Measurements from ENCODE around the gene FLOT2. TPM values are rescaled to one million over a fixed set of nuclear protein-coding genes. Genes with fewer than 3 reads are reported as not detected.

Gene FLOT2
- total and polyA plus RNA-seq, 2 of the 8 experiments (the other 6 are each of a cell fraction or from before 2014, with no cell fraction given): 116 to 189 TPM

DNA sequence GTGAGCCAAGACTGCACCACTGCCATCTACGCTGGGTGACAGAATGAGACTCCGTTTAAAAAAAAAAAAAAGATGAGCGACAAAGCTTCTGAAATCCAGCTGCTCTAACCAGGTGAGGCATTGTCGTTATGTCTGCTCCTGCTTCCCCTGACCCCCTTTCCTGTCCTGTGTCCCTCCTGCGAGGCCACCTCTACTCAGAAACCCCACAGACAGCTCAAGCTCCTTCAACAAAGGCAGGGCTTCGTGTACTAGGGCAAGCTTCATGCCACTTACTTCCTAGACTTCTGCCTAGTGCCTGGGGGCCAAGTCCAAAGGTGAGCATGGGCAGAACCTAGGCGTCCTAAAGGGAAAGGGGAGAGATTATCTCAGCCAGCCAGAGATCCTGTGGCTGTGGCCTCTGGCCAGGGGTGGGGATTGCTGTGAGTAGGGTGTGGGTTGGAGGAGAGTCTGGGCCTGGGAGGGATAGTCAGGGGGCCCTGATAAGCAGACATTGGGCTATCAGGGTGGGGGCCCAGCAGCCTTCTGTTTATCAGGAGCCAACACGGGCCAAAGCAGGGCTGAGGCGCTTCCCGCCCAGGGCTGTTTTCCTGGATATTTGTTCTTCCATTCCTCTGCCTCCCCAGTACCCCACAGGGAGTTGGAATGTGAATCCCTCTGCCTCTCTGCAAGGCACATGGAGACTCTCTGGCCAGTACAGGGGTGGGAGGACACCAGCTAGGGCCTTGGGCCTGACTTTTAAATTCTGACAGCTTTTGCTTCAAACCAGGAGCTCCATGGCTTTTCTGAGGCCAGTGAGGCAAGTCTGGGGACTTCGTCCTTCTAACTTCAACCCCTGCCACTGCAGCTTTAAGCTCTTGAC is 32.3 kb downstream of the FLOT2 start:
- Histone ChIP-seq H3K36me3 (ENCODE audit: control insufficient read depth in 2 of 4, insufficient read depth in 4 of 4, low read length in 3 of 4) (peaks cover 5 to 6% (median 6%) of the 10 kb centered on the region in 4 experiments; a peak in 7 of 8 replicates), H3K56ac (replicated peaks; ENCODE audit: insufficient read length, low read depth, low read length) (no peak overlapping the region), H4K20me1 (replicated peaks in 1 of 2; ENCODE audit: control insufficient read depth in 1 of 2, insufficient read depth in 2 of 2, low read length in 2 of 2) (peaks cover 1 to 3% of the 10 kb centered on the region in 2 experiments), H2AK5ac (ENCODE audit: low read depth, low read length) (no peak overlapping the region; the same call in 1 of the 2 replicates), H4K91ac (replicated peaks; ENCODE audit: insufficient read length, low read length) (no peak overlapping the region), H4K8ac (ENCODE audit: extremely low read depth, insufficient read depth, low read length) (no peak overlapping the region; the same call in 1 of the 2 replicates), H3K23me2 (ENCODE audit: low read depth, low read length) (no peaks in the 10 kb centered on the region), H3K79me2 (ENCODE audit: control insufficient read depth in 1 of 2, insufficient read depth in 2 of 2, low read length in 2 of 2) (no peaks in the 10 kb centered on the region), H3K23ac (ENCODE audit: insufficient read length) (no peak overlapping the region), H4K5ac (ENCODE audit: insufficient read length, low read depth, low read length) (no peak overlapping the region), H3K27ac (ENCODE audit: low read depth, low read length) (no peak overlapping the region), H2BK120ac (replicated peaks; ENCODE audit: low read depth, low read length) (no peak overlapping the region), H2BK15ac (ENCODE audit: low read length) (peak overlapping the region; percentile 53; the same call in 1 of the 2 replicates), H2BK20ac (ENCODE audit: low read length) (no peak overlapping the region), H3K9me3 (ENCODE audit: insufficient read depth in 2 of 2, low read depth in 1 of 2, low read length in 1 of 2) (no peaks in the 10 kb centered on the region), H3K4ac (replicated peaks; ENCODE audit: insufficient read length, low read depth, low read length) (no peak overlapping the region), H3K9ac (replicated peaks in 1 of 4; ENCODE audit: extremely low read depth in 1 of 4, low read depth in 3 of 4, low read length in 3 of 4) (peak overlapping the region in 1 of 4 experiments; percentile 2; a peak in 1 of 7 replicates), H3K18ac (ENCODE audit: extremely low read depth, low read length) (no peak overlapping the region), H3K27me3 (replicated peaks in 1 of 4; ENCODE audit: control insufficient read depth in 3 of 4, extremely low read depth in 1 of 4, insufficient read depth in 3 of 4, low read length in 3 of 4) (no peaks in the 10 kb centered on the region; a peak in 1 of 7 replicates), H2BK5ac (ENCODE audit: low read depth, low read length) (peak overlapping the region; percentile 49; the same call in 1 of the 2 replicates), H2BK12ac (ENCODE audit: low read depth, low read length) (0 out of 2 replicates have a peak overlapping the region, but pooled peaks have one; percentile 5), H3K4me3 (ENCODE audit: extremely low read depth in 1 of 4, insufficient read depth in 2 of 4, low read depth in 3 of 4, low read length in 4 of 4) (no peak overlapping the region), H2AFZ (ENCODE audit: low read length) (no peak overlapping the region), H3K79me1 (ENCODE audit: low read depth, low read length) (no peaks in the 10 kb centered on the region), H3K4me2 (ENCODE audit: insufficient read depth in 1 of 2, low read depth in 2 of 2, low read length in 2 of 2) (no peak overlapping the region), H3K14ac (ENCODE audit: insufficient read length) (no peak overlapping the region), H3K4me1 (replicated peaks in 1 of 4; ENCODE audit: control insufficient read depth in 3 of 4, insufficient read depth in 4 of 4, low read length in 3 of 4) (peaks cover 0 to 6% (median 0%) of the 10 kb centered on the region in 4 experiments; a peak in 2 of 7 replicates)
- FAIRE-seq (no peak), DNase-seq (ENCODE audit: low read depth in 1 of 2, low spot score in 2 of 2) (no peak)
- WGBS, 2 experiments (ENCODE audit: extremely low coverage in 1 of 2, insufficient coverage in 1 of 2, insufficient read length in 1 of 2, insufficient replicate concordance in 2 of 2, low coverage in 1 of 2, low lambda C conversion rate in 2 of 2, missing lambda C conversion rate in 1 of 2): 87% methylated on average over 11 of the region's 11 CpGs; no CpG with 5 or more reads in 1 of the 2 experiments
- TF ChIP-seq GABPA (IDR thresholded peaks at IDR 0.05; ENCODE audit: borderline replicate concordance, insufficient read depth, low read length) (no peak), SIN3A (conservative IDR thresholded peaks at IDR 0.05 in 1 of 2, IDR thresholded peaks at IDR 0.05 in 1 of 2; ENCODE audit: low read depth in 1 of 2, low read length in 2 of 2) (no peak), CREB1 (IDR thresholded peaks at IDR 0.05) (no peak), RAD21 (IDR thresholded peaks at IDR 0.05 in 1 of 2, conservative IDR thresholded peaks at IDR 0.05 in 1 of 2; ENCODE audit: low read depth in 2 of 2, low read length in 2 of 2) (no peak), ASH2L (IDR thresholded peaks at IDR 0.05; ENCODE audit: low read length) (no peak), HDAC2 (IDR thresholded peaks at IDR 0.05; ENCODE audit: borderline replicate concordance in 1 of 2, low read depth in 2 of 2, low read length in 2 of 2) (no peak), SRF (IDR thresholded peaks at IDR 0.05; ENCODE audit: low read depth, low read length) (no peak)
- CTCF ChIA-PET (ENCODE audit: partially characterized antibody): interaction anchor here (0.6 to 4.2 kb wide), 7 partner anchors 9 to 295 kb away, joined by 3 to 15 read pairs (median 4); no protein-coding TSS in a partner anchor
- POLR2A ChIA-PET (ENCODE audit: partially characterized antibody): interaction anchor here (0.7 to 1.1 kb wide), 7 partner anchors 13 to 144 kb away, joined by 3 to 5 read pairs (median 3); no protein-coding TSS in a partner anchor

All from H1 (cell line).